WERI-Rb-1 (cell line): ENCODE results near the gene TBX18.

Source experiments
- DNase-seq: peaks from one replicate; pipeline ENCODE4 v3.0.0-alpha.2; 2020
- H3K27ac ChIP-seq: fragments of 250-450 bp; sonication (Bioruptor Pico); 2 replicates; pipeline ENCODE4 v1.5.1; 2020; ENCODE audit warnings: mild to moderate bottlenecking, moderate library complexity
- H3K27me3 ChIP-seq: fragments of 250-450 bp; sonication (Bioruptor Pico); 2 replicates; pipeline ENCODE4 v1.5.1; 2021; ENCODE audit warnings: mild to moderate bottlenecking, low read depth, moderate library complexity; ENCODE audit not compliant: insufficient read depth, severe bottlenecking
- H3K36me3 ChIP-seq: fragments of 250-450 bp; sonication (Bioruptor Pico); 2 replicates; pipeline ENCODE4 v1.5.1; 2020; ENCODE audit warnings: mild to moderate bottlenecking, moderate library complexity
- H3K4me3 ChIP-seq: 2 replicates; pipeline ENCODE4 v1.5.1; 2011; ENCODE audit warnings: low read depth, mild to moderate bottlenecking, control low read depth, low read length
- H3K9me3 ChIP-seq: fragments of 250-450 bp; sonication (Bioruptor Pico); 2 replicates; pipeline ENCODE4 v1.5.1; 2021; ENCODE audit warnings: mild to moderate bottlenecking, moderate library complexity; ENCODE audit not compliant: severe bottlenecking
- TF ChIP-seq, protein P1 (sequence below): IDR thresholded peaks from 2 replicates; pipeline ENCODE4 v1.5.1; 2011; ENCODE audit warnings: low read depth, mild to moderate bottlenecking, control low read depth, inconsistent platforms, low read length

TBX18 gene

DNA sequence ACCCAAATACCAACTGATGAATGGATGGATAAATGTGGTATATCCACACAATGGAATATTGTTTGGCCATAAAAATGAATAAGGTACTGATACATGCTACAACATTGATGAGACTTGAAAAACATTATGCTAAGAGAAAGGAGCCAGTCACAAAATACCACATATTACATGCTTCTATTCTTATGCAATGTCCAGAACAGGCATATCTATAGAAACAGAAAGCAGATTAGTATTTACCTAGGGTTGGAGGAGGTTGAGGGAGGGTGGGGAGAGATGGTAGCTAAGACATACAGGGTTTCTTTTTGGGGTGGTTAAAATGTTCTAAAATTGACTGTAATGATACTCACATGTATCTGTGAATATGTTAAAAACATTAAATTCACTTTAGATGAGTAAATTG lies 24.8 kb upstream of the TBX18 start:
- TF ChIP-seq, protein P1, sequence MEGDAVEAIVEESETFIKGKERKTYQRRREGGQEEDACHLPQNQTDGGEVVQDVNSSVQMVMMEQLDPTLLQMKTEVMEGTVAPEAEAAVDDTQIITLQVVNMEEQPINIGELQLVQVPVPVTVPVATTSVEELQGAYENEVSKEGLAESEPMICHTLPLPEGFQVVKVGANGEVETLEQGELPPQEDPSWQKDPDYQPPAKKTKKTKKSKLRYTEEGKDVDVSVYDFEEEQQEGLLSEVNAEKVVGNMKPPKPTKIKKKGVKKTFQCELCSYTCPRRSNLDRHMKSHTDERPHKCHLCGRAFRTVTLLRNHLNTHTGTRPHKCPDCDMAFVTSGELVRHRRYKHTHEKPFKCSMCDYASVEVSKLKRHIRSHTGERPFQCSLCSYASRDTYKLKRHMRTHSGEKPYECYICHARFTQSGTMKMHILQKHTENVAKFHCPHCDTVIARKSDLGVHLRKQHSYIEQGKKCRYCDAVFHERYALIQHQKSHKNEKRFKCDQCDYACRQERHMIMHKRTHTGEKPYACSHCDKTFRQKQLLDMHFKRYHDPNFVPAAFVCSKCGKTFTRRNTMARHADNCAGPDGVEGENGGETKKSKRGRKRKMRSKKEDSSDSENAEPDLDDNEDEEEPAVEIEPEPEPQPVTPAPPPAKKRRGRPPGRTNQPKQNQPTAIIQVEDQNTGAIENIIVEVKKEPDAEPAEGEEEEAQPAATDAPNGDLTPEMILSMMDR = no peak
- no peaks in the 10 kb centered on the region for H3K36me3 ChIP-seq
- no peak overlapping the region for H3K27ac ChIP-seq
- H3K9me3 ChIP-seq = no peaks in the 10 kb centered on the region
- H3K27me3 ChIP-seq = no peaks in the 10 kb centered on the region
- H3K4me3 ChIP-seq = no peak overlapping the region
- no peak for DNase-seq

DNA sequence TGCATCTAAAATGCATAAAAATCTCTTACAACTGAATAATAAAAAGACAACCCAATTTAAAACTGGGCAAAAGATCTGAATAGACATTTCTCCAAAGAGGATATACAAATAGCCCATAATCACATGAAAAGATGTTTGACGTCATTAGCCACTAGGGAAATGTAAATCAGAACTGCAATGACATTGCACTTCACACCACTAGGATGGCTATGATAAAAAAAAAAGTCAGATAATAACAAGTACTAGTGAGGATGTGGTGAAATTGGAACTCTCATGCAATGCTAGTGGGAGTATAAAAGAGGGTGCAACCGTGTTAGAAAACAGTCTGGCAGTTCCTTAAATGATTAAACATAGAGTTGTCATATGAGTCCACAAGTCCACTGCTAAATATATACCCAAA lies 24.3 kb upstream of the TBX18 start:
- TF ChIP-seq, protein P1 = no peak
- no peak for DNase-seq
- no peak overlapping the region for H3K4me3 ChIP-seq

DNA sequence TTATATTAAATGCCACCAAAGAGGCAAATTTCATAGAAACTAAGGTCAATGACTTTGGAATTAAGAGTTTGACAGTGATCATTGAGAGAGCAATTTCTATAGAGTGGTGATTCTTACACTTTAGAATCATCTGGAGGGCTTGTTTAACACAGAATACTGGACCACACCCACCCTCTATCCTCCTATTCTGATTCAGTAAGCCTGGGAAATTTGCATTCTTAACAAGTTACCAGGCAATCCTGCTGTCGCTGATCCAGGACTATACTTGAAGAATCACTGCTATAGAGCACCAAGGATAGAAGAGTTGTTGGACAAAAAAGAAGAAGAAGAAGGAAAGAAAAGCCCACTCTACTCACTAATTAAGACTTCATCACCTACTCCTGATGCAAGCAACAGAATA lies 21.3 kb upstream of the TBX18 start:
- Histone ChIP-seq H3K4me3 (no peak overlapping the region), H3K27ac (no peak overlapping the region), H3K9me3 (no peaks in the 10 kb centered on the region), H3K27me3 (no peaks in the 10 kb centered on the region), H3K36me3 (no peaks in the 10 kb centered on the region)
- DNase-seq = no peak
- TF ChIP-seq, protein P1 = no peak

More for the DNA sequence above, 24.3 kb upstream of the TBX18 start:
- no peaks in the 10 kb centered on the region for H3K36me3 ChIP-seq
- no peaks in the 10 kb centered on the region for H3K27me3 ChIP-seq
- H3K9me3 ChIP-seq = no peaks in the 10 kb centered on the region
- H3K27ac ChIP-seq = no peak overlapping the region

DNA sequence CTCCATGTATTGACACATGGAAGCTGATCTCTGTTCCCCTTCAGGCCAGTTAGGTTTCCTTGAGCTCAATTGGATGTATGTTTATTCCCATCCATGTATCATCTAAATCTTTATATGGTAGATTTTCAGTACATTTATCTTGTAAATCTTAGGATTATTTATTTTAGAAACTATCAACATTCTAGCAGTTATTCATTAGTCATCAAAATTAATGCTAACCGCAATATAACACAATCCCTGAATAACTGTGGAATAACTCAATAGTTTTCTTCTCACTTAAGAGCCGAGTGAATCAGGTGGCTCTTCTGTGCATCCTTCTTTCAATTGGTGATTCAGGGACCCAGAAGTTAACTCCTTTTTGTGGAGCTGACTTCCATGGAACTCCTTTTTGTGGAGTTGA lies 15.5 kb upstream of the TBX18 start:
- H3K27ac ChIP-seq = no peak overlapping the region
- H3K4me3 ChIP-seq = no peak overlapping the region
- no peak for DNase-seq
- no peaks in the 10 kb centered on the region for H3K27me3 ChIP-seq
- TF ChIP-seq, protein P1 = no peak
- H3K9me3 ChIP-seq = no peaks in the 10 kb centered on the region
- H3K36me3 ChIP-seq = no peaks in the 10 kb centered on the region

DNA sequence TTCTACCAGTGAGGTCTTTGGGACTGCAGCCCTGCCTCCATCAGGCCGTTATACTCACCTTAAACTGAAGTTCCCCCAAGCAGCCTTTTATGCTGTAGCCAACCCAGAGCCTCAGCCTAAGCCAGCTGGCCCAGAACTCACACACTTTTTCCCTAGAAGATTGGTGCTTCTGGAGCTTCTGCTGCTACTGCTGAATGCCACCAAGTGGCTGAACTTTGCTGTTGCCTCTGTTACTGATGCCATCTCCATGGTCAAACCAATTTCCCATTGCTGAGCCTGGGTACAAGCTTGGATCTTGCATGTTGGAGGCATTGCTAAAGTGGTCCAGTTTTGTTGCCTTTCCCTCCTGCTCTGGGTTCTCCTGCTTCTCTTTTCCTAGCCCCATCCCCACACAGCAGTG lies 15.0 kb upstream of the TBX18 start:
- Histone ChIP-seq H3K27me3 (no peaks in the 10 kb centered on the region), H3K27ac (no peak overlapping the region), H3K36me3 (no peaks in the 10 kb centered on the region), H3K9me3 (no peaks in the 10 kb centered on the region), H3K4me3 (no peak overlapping the region)
- DNase-seq = no peak
- TF ChIP-seq, protein P1 = peak; percentile 46

DNA sequence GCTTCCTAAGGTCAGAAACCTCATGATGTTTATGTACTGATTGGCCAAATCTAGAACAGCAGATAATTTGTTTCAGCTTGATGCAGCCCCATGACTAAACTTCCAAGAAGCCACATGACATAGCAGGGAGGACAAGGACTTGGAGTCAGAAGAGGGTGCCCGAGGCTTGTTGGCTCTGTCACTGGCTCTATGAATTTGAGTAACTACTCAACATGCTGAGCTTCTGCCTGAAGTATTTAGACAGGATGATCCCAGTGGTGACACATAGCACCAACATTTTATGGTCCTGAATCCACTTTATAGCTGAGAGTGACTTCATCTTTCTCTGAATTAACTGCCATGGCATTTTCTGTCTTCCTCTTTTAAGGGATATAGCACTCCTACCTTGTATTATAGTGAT lies 13.5 kb upstream of the TBX18 start:
- no peaks in the 10 kb centered on the region for H3K9me3 ChIP-seq
- H3K4me3 ChIP-seq = no peak overlapping the region
- H3K36me3 ChIP-seq = no peaks in the 10 kb centered on the region
- no peaks in the 10 kb centered on the region for H3K27me3 ChIP-seq
- no peak overlapping the region for H3K27ac ChIP-seq
- DNase-seq = no peak
- TF ChIP-seq, protein P1 = no peak
